Suprapubic skin (tissue), 4 donors: ENCODE results near the gene SEMA3A.

ENCODE experiments used
- CTCF ChIP-seq, 2 donors: fragments of 200-600 bp in 1 of 2; fragments of 450-650 bp in 1 of 2; sonication (generic) in 1 of 2; IDR thresholded peaks; one replicate each; pipeline ENCODE4 v1.5.1; 2016 to 2019; ENCODE audit warnings: antibody characterized with exemption in 2 of 2, mild to moderate bottlenecking in 1 of 2, moderate library complexity in 1 of 2
- POLR2A ChIP-seq, 2 donors: fragments of 450-650 bp; IDR thresholded peaks; one replicate each; pipeline ENCODE4 v1.6.1; 2017; ENCODE audit warnings: antibody characterized with exemption in 2 of 2, mild to moderate bottlenecking in 2 of 2, moderate library complexity in 2 of 2
- POLR2AphosphoS5 ChIP-seq, 3 donors: sonication (generic); formaldehyde crosslinking; IDR thresholded peaks; one replicate each; pipeline ENCODE4 v1.6.1; 2017; ENCODE audit warnings: antibody characterized with exemption in 3 of 3

DNA sequence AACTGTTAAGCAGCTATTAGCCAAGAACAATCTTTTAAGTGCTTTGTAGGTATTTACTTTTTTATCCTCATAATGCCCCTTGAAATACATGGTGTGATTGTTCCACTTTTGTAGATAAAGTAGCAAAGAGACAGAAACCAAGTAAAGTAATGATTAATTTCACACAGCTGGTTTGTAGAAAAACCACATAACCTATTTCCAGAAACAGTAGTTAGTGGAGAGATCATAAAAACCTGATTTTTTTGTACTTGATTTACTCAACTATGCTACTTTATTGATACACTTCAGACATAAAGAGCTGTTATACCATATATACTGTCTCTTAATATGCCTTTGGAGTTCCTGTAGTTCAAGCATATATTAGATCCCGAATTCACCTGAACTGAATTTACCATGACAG, 118.4 kb downstream of the SEMA3A start:
- TF ChIP-seq CTCF (IDR thresholded peaks at IDR 0.05), result no peak
- no peak for TF ChIP-seq POLR2A (IDR thresholded peaks at IDR 0.05)
- TF ChIP-seq POLR2AphosphoS5 (IDR thresholded peaks at IDR 0.05), result no peak
